ENCODE data around the gene ROCK1. TPM values are rescaled to one million over a fixed set of nuclear protein-coding genes. Genes with fewer than 3 reads are reported as not detected.
"Not testable (repeated sequence)": the region's sequence is repeated elsewhere in the genome, so short reads cannot be mapped to it uniquely, and the experiment has no call there.

Gene ROCK1
- total RNA-seq, 1 donor from 2014 or later: 40.4 TPM

- FAIRE-seq: no peak
These were observed 55.1 kb downstream of the ROCK1 start for GRCh38 chr18:21056545-21056944.

GRCh38 chr18:21054252-21054821 lies 57.3 kb downstream of the ROCK1 start:
- FAIRE-seq (peak; percentile 23), DNase-seq (ENCODE audit: low spot score in 2 of 2) (no peak)

More at GRCh38 chr18:21056545-21056944, 55.1 kb downstream of the ROCK1 start:
- no peak for DNase-seq (ENCODE audit: low spot score in 2 of 2)

- FAIRE-seq: no peak
- DNase-seq (ENCODE audit: low spot score in 2 of 2): peak in 1 of 2 donors; percentile 30
These were observed 58.5 kb downstream of the ROCK1 start for GRCh38 chr18:21053127-21053526.

- FAIRE-seq (no peak), DNase-seq (ENCODE audit: low spot score in 2 of 2) (no peak)
These were observed 59.2 kb downstream of the ROCK1 start for GRCh38 chr18:21052385-21052784.

GRCh38 chr18:21051620-21052019 lies 60.0 kb downstream of the ROCK1 start:
- FAIRE-seq (no peak), DNase-seq (ENCODE audit: low spot score in 2 of 2) (no peak)

- no peak for FAIRE-seq
- no peak for DNase-seq (ENCODE audit: low spot score in 2 of 2)
These were observed 62.3 kb downstream of the ROCK1 start for GRCh38 chr18:21049306-21049705.

- no peak for DNase-seq (ENCODE audit: low spot score in 2 of 2)
- no peak for FAIRE-seq
These were observed 64.5 kb downstream of the ROCK1 start for GRCh38 chr18:21047126-21047525.

- no peak for FAIRE-seq
- no peak for DNase-seq (ENCODE audit: low spot score in 2 of 2)
These were observed 71.1 kb downstream of the ROCK1 start for GRCh38 chr18:21040466-21040865.

GRCh38 chr18:21038201-21038600 lies 73.4 kb downstream of the ROCK1 start:
- no peak for DNase-seq (ENCODE audit: low spot score in 2 of 2)
- no peak for FAIRE-seq

GRCh38 chr18:21031845-21032244 lies 79.8 kb downstream of the ROCK1 start:
- DNase-seq (ENCODE audit: low spot score in 2 of 2) (no peak), FAIRE-seq (no peak)

GRCh38 chr18:21018257-21018656 lies 93.4 kb downstream of the ROCK1 start:
- not testable (repeated sequence) for DNase-seq (ENCODE audit: low spot score in 2 of 2); FAIRE-seq

GRCh38 chr18:21012308-21012707 lies 99.3 kb downstream of the ROCK1 start:
- DNase-seq (ENCODE audit: low spot score in 2 of 2) (no peak), FAIRE-seq (no peak)

- DNase-seq (ENCODE audit: low spot score in 2 of 2) (peak in 1 of 2 donors; percentile 10), FAIRE-seq (no peak)
These were observed 106.9 kb downstream of the ROCK1 start for GRCh38 chr18:21004726-21005125.

- no peak for FAIRE-seq
- no peak for DNase-seq (ENCODE audit: low spot score in 2 of 2)
These were observed 110.9 kb downstream of the ROCK1 start for GRCh38 chr18:21000667-21001066.

- FAIRE-seq (no peak), DNase-seq (ENCODE audit: low spot score in 2 of 2) (no peak)
These were observed 114.2 kb downstream of the ROCK1 start for GRCh38 chr18:20997371-20997770.

- DNase-seq (ENCODE audit: low spot score in 2 of 2) (no peak), FAIRE-seq (no peak)
These were observed 115.2 kb downstream of the ROCK1 start for GRCh38 chr18:20996418-20996817.

- DNase-seq (ENCODE audit: low spot score in 2 of 2) (no peak), FAIRE-seq (no peak)
These were observed 122.9 kb downstream of the ROCK1 start for GRCh38 chr18:20988726-20989125.

- DNase-seq (ENCODE audit: low spot score in 2 of 2): no peak
- no peak for FAIRE-seq
These were observed 136.5 kb downstream of the ROCK1 start for GRCh38 chr18:20975077-20975476.

GRCh38 chr18:20971886-20972267 lies 139.7 kb downstream of the ROCK1 start:
- DNase-seq (ENCODE audit: low spot score in 2 of 2) (no peak), FAIRE-seq (no peak)

GRCh38 chr18:20966795-20967194 lies 144.8 kb downstream of the ROCK1 start:
- no peak for FAIRE-seq

GRCh38 chr18:20963027-20963426 lies 148.6 kb downstream of the ROCK1 start:
- FAIRE-seq (no peak), DNase-seq (ENCODE audit: low spot score in 2 of 2) (no peak)

More at GRCh38 chr18:20966795-20967194, 144.8 kb downstream of the ROCK1 start:
- no peak for DNase-seq (ENCODE audit: low spot score in 2 of 2)

- FAIRE-seq: no peak
These were observed 150.9 kb downstream of the ROCK1 start for GRCh38 chr18:20960735-20961134.

GRCh38 chr18:20950827-20951226 lies 160.8 kb downstream of the ROCK1 start:
- FAIRE-seq; DNase-seq (ENCODE audit: low spot score in 2 of 2): not testable (repeated sequence)

More at GRCh38 chr18:20960735-20961134, 150.9 kb downstream of the ROCK1 start:
- no peak for DNase-seq (ENCODE audit: low spot score in 2 of 2)

All from frontal cortex (tissue), 4 donors.